Spinal cord (tissue), 10 donors: ENCODE data around the gene SLCO4A1. TPM values are rescaled to one million over a fixed set of nuclear protein-coding genes. Genes with fewer than 3 reads are reported as not detected.

Experiments
- DNase-seq, 6 donors: peaks; one replicate each; pipeline versions ENCODE4 v3.0.0 to v3.0.0-alpha.2; 2013 to 2015; ENCODE audit warnings: low spot score in 6 of 6, low read depth in 4 of 6
- H3K27ac ChIP-seq: one replicate; pipeline ENCODE4 v1.5.1; 2013; ENCODE audit warnings: low read depth, low read length, control low read depth
- H3K27me3 ChIP-seq: one replicate; pipeline ENCODE4 v1.6.1; 2013; ENCODE audit warnings: low read length; ENCODE audit not compliant: control insufficient read depth, insufficient read depth
- H3K36me3 ChIP-seq: one replicate; pipeline ENCODE4 v1.6.1; 2013; ENCODE audit warnings: low read length; ENCODE audit not compliant: control insufficient read depth, insufficient read depth
- H3K4me1 ChIP-seq: one replicate; pipeline ENCODE4 v1.6.1; 2013; ENCODE audit warnings: low read length; ENCODE audit not compliant: control insufficient read depth, insufficient read depth
- H3K4me3 ChIP-seq: one replicate; pipeline ENCODE4 v1.5.1; 2013; ENCODE audit warnings: low read depth, low read length, control low read depth
- H3K9me3 ChIP-seq: one replicate; pipeline ENCODE4 v1.6.1; 2013; ENCODE audit warnings: low read length; ENCODE audit not compliant: control insufficient read depth, insufficient read depth
- WGBS: methylation state at CpG from one replicate; pipeline ENCODE4 v1.1.5; 2013; ENCODE audit warnings: missing lambda C conversion rate; ENCODE audit not compliant: insufficient coverage; 5-methylcytosine and 5-hydroxymethylcytosine counted together
- polyA plus RNA-seq, 2 donors: library from polyadenylated mRNA; unstranded; fragments of 120-200 nt; gene quantifications; one replicate each; pipeline ENCODE4 v1.2.1, GENCODE V29; 2013; ENCODE audit not compliant: insufficient read length in 2 of 2
- total RNA-seq, 2 donors: library from RNA; depleted of rRNA in 1 of 2; stranded (reverse); fragments of 120-200 nt in 1 of 2; fragments of >200 nt in 1 of 2; gene quantifications; one replicate each; pipeline versions ENCODE4 v1.2.3 to v1.2.4, GENCODE V29; 2013 to 2014
- donor health status: healthy.

SLCO4A1 gene
- total and polyA plus RNA-seq, 4 donors, result 2.3 to 12.1 (median 5.8) TPM

DNA sequence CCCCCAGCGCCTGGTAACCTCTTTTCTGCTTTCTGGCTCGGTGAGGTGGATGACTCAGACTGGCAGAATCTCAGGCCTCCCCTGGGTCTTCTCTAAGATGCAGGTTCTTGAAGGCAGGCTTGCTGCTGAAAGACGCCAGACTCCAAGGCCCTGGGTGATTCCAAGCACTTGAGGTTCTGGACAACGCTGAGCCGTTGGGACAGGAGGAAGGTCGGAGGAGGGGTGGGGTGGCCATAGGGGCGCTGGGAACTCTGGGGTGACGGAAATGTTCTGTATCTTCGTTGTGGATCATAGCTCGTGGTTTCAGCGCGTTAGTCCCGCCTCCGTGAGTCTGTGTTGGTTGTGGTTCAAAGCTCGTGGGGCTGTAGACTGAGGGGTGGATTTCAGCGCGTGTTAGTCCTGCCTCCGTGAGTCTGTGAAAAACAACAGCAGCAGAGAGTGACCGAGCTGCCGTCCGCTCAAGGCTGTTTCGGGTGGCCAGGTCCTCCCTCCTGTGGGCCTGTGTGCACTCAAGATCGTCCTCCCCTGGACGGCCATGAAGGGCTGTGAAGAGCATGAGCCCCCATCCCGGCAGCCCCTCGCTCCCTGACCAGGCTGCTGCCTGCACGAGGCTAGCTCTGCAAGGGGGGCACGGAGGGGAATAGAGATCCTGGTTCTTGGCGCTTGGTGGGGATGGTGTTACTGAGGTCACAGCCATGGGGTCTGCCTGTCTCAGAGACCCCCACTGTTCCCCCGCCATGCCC is 74.1 kb downstream of the SLCO4A1 start:
- Histone ChIP-seq H3K4me3 (no peak overlapping the region), H3K27me3 (peaks cover 14% of the 10 kb centered on the region), H3K4me1 (peaks cover 8% of the 10 kb centered on the region), H3K27ac (no peak overlapping the region), H3K36me3 (no peaks in the 10 kb centered on the region), H3K9me3 (peaks cover 7% of the 10 kb centered on the region)
- DNase-seq, result no peak
- 77% methylated on average over 29 of the region's 30 CpGs for WGBS

DNA sequence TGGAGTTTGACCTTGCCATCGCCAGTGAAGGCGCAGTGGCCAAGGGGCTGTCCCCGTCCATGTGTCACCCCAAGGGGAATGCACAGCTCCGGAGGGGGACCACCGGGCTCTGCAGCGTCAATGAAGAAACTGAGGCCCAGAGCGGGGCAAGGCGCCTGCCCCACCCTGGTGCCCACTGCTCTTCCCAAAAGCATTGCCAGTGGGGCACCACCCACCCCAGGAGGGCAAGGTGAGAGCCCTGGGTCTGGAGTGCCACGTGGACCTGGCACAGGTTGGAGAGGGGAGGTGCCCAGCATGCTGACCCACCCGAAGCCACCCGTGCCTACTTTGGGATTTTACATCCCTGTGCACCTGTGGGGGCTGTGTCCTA is 74.6 kb downstream of the SLCO4A1 start:
- DNase-seq, result no peak
- Histone ChIP-seq H3K9me3 (peaks cover 10% of the 10 kb centered on the region), H3K36me3 (no peaks in the 10 kb centered on the region), H3K27me3 (peaks cover 10% of the 10 kb centered on the region), H3K27ac (no peak overlapping the region), H3K4me3 (no peak overlapping the region), H3K4me1 (peaks cover 3% of the 10 kb centered on the region)
- WGBS, result 96% methylated on average over 10 of the region's 11 CpGs

DNA sequence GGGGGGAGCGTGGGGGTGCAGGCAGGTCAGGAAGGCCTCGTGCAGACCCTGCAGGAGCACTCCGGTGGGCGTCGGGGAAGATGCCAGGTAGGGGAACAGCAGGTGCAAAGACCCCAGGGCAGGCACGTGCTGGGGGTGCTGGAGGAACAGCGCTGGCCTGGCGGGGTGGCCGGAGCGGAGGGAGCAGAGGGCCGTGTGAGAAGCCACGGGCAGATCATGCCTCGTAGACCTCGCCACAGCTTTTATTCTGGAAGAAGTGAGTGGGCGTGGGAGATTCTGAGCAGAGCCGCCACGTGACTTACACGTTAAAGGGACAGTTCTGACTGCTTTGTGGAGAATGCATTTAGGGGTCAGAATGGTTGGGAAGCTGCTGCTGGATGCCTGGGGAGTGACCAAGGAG is 75.6 kb downstream of the SLCO4A1 start:
- WGBS, result 71% methylated on average over 18 of the region's 18 CpGs
- Histone ChIP-seq H3K9me3 (peaks cover 10% of the 10 kb centered on the region), H3K4me1 (no peaks in the 10 kb centered on the region), H3K4me3 (no peak overlapping the region), H3K27ac (no peak overlapping the region), H3K36me3 (no peaks in the 10 kb centered on the region), H3K27me3 (peaks cover 10% of the 10 kb centered on the region)
- DNase-seq, result no peak

DNA sequence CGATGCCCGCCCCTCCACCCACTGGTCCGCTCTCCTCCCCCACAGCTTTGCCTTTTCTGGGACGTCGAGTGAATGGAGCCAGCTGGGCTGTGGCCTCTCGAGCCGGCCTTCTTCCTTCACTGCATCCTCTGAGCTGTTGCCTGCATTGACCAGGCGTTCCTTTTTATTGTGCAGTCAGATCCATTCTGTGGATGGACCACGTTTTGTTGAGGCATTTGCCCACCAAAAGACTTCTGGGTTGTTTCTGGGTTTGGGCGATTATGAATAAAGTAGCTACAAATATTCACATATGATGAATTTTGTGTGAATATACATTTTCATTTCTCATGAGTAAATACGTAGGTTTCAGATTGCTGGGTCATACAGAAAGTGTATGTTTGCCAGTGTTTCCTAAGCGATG is 76.2 kb downstream of the SLCO4A1 start:
- Histone ChIP-seq H3K27ac (no peak overlapping the region), H3K36me3 (no peaks in the 10 kb centered on the region), H3K9me3 (peaks cover 10% of the 10 kb centered on the region), H3K4me3 (no peak overlapping the region), H3K4me1 (peaks cover 5% of the 10 kb centered on the region), H3K27me3 (peaks cover 8% of the 10 kb centered on the region)
- no peak for DNase-seq
- 52% methylated on average over 7 of the region's 12 CpGs for WGBS

DNA sequence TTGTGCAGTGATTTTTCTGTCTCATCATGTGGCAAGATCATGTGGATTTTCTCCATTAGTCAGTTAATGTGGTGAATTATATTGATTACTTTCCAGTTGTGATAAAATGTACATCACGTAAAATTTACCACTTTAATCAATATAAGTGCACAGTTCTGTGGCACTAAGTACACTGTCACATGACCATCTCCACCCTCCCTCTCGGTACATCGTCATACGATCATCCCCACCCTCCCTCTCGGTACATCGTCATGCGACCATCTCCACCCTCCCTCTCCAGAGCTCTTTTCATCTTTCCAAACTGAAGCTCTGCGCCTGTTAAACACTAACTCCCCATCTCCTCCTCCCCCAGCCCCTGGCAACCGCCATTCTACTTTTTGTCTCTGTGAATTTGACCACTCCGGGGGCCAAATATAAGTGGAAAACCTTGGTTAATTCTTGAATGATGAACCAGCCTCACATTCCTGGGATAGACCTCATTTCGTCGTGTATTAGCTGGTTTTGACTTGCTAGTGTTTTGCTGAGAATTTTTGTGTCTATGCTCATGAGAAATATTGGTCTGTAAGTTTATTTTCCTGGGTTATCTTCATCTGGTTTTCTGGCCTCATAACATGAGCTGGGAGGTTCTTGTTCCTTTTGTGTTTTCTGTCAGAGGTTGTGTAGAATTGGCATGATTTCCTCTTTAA is 77.1 kb downstream of the SLCO4A1 start:
- Histone ChIP-seq H3K27me3 (peaks cover 8% of the 10 kb centered on the region), H3K9me3 (peaks cover 10% of the 10 kb centered on the region), H3K27ac (no peak overlapping the region), H3K4me3 (no peak overlapping the region), H3K36me3 (no peaks in the 10 kb centered on the region), H3K4me1 (peaks cover 11% of the 10 kb centered on the region)
- WGBS, result 69% methylated on average over 12 of the region's 12 CpGs
- DNase-seq, result no peak

Other genes starting within 250 kb of the SLCO4A1 start
- gene CABLES2, start 235.2 kb upstream of the SLCO4A1 start, total RNA-seq, result 1 to 10 TPM; 4.0 to 6.2 TPM
- gene CABLES2, start 235.2 kb upstream of the SLCO4A1 start, polyA plus RNA-seq, result 10 to 100 TPM; 22.1 to 23.0 TPM
- not detected for gene RBBP8NL, start 215.0 kb upstream of the SLCO4A1 start, total RNA-seq
- gene RBBP8NL, start 215.0 kb upstream of the SLCO4A1 start, polyA plus RNA-seq, result not detected
- under 1 TPM in 1 of 2 donors, not detected in 1; 0.50 TPM for gene GATA5, start 166.5 kb upstream of the SLCO4A1 start, total RNA-seq
- gene GATA5, start 166.5 kb upstream of the SLCO4A1 start, polyA plus RNA-seq, result under 1 TPM in 1 of 2 donors, not detected in 1; 0.13 TPM
- gene NTSR1, start 66.3 kb downstream of the SLCO4A1 start, total RNA-seq, result 1 to 10 TPM; 1.3 to 2.6 TPM
- gene NTSR1, start 66.3 kb downstream of the SLCO4A1 start, polyA plus RNA-seq, result 1 to 10 TPM; 5.3 to 6.1 TPM
- gene MRGBP, start 154.0 kb downstream of the SLCO4A1 start, total RNA-seq, result 10 to 100 TPM in 1 of 2 donors, 1 to 10 TPM in 1; 7.5 to 15.8 TPM
- gene MRGBP, start 154.0 kb downstream of the SLCO4A1 start, polyA plus RNA-seq, result 10 to 100 TPM; 12.0 to 13.9 TPM
- 10 to 100 TPM; 14.6 to 43.3 TPM for gene OGFR, start 162.3 kb downstream of the SLCO4A1 start, total RNA-seq
- 10 to 100 TPM; 41.3 to 46.6 TPM for gene OGFR, start 162.3 kb downstream of the SLCO4A1 start, polyA plus RNA-seq
- gene COL9A3, start 174.5 kb downstream of the SLCO4A1 start, total RNA-seq, result 100 to 1,000 TPM in 1 of 2 donors, 10 to 100 TPM in 1; 33.5 to 151 TPM
- 10 to 100 TPM; 38.6 to 76.1 TPM for gene COL9A3, start 174.5 kb downstream of the SLCO4A1 start, polyA plus RNA-seq
- 10 to 100 TPM; 12.3 to 16.3 TPM for gene TCFL5, start 219.3 kb downstream of the SLCO4A1 start, total RNA-seq
- gene TCFL5, start 219.3 kb downstream of the SLCO4A1 start, polyA plus RNA-seq, result 10 to 100 TPM; 13.5 to 15.1 TPM